Measurements from ENCODE around the gene RAB11FIP4.

The RAB11FIP4 gene

GRCh38 chr17:31580706-31581490 is 189.4 kb downstream of the RAB11FIP4 start:
- no peak for TF ChIP-seq EZH2 (IDR thresholded peaks at IDR 0.05)
- no peak for TF ChIP-seq POLR2AphosphoS5 (IDR thresholded peaks at IDR 0.05; ENCODE audit: borderline replicate concordance, low read depth, low read length)
- TF ChIP-seq FOXP2 (optimal IDR thresholded peaks at IDR 0.05; ENCODE audit: control extremely low read depth, extremely low read length, insufficient read depth), result no peak
- Histone ChIP-seq H3K36me3 (ENCODE audit: insufficient read depth, low read length) (no peaks in the 10 kb centered on the region), H3K9ac (ENCODE audit: insufficient read length) (no peak overlapping the region), H3K4me3 (no peak overlapping the region), H3K27ac (no peak overlapping the region), H3K9me3 (ENCODE audit: low read depth, low read length) (no peaks in the 10 kb centered on the region)
- no peak for DNase-seq (ENCODE audit: low read depth, low spot score)

- no peak for TF ChIP-seq EZH2 (IDR thresholded peaks at IDR 0.05)
- no peak for TF ChIP-seq POLR2AphosphoS5 (IDR thresholded peaks at IDR 0.05; ENCODE audit: borderline replicate concordance, low read depth, low read length)
- no peak for TF ChIP-seq FOXP2 (optimal IDR thresholded peaks at IDR 0.05; ENCODE audit: control extremely low read depth, extremely low read length, insufficient read depth)
- no peak for DNase-seq (ENCODE audit: low read depth, low spot score)
- Histone ChIP-seq H3K4me3 (no peak overlapping the region), H3K9ac (ENCODE audit: insufficient read length) (no peak overlapping the region), H3K36me3 (ENCODE audit: insufficient read depth, low read length) (no peaks in the 10 kb centered on the region), H3K27ac (no peak overlapping the region), H3K9me3 (ENCODE audit: low read depth, low read length) (no peaks in the 10 kb centered on the region)
These were observed 190.0 kb downstream of the RAB11FIP4 start for GRCh38 chr17:31581491-31581890.

GRCh38 chr17:31582151-31582907 is 190.9 kb downstream of the RAB11FIP4 start:
- no peak overlapping the region for H3K4me3 ChIP-seq
- H3K9ac ChIP-seq (ENCODE audit: insufficient read length), result no peak overlapping the region
- H3K9me3 ChIP-seq (ENCODE audit: low read depth, low read length), result no peaks in the 10 kb centered on the region
- no peak overlapping the region for H3K27ac ChIP-seq
- no peaks in the 10 kb centered on the region for H3K36me3 ChIP-seq (ENCODE audit: insufficient read depth, low read length)
- TF ChIP-seq POLR2AphosphoS5 (IDR thresholded peaks at IDR 0.05; ENCODE audit: borderline replicate concordance, low read depth, low read length), result no peak
- no peak for TF ChIP-seq FOXP2 (optimal IDR thresholded peaks at IDR 0.05; ENCODE audit: control extremely low read depth, extremely low read length, insufficient read depth)
- no peak for DNase-seq (ENCODE audit: low read depth, low spot score)

- Histone ChIP-seq H3K9ac (ENCODE audit: insufficient read length) (no peak overlapping the region), H3K36me3 (ENCODE audit: insufficient read depth, low read length) (no peaks in the 10 kb centered on the region)
These were observed 192.4 kb downstream of the RAB11FIP4 start for GRCh38 chr17:31583772-31584356.

GRCh38 chr17:31584438-31585279 is 193.2 kb downstream of the RAB11FIP4 start:
- no peak overlapping the region for H3K27ac ChIP-seq
- no peak overlapping the region for H3K4me3 ChIP-seq
- no peak for TF ChIP-seq EZH2 (IDR thresholded peaks at IDR 0.05)
- no peak for TF ChIP-seq FOXP2 (optimal IDR thresholded peaks at IDR 0.05; ENCODE audit: control extremely low read depth, extremely low read length, insufficient read depth)
- TF ChIP-seq POLR2AphosphoS5 (IDR thresholded peaks at IDR 0.05; ENCODE audit: borderline replicate concordance, low read depth, low read length), result no peak
- H3K9ac ChIP-seq (ENCODE audit: insufficient read length), result no peak overlapping the region
- no peaks in the 10 kb centered on the region for H3K9me3 ChIP-seq (ENCODE audit: low read depth, low read length)
- DNase-seq (ENCODE audit: low read depth, low spot score), result no peak
- H3K36me3 ChIP-seq (ENCODE audit: insufficient read depth, low read length), result no peaks in the 10 kb centered on the region

More at GRCh38 chr17:31583772-31584356, 192.4 kb downstream of the RAB11FIP4 start:
- no peaks in the 10 kb centered on the region for H3K9me3 ChIP-seq (ENCODE audit: low read depth, low read length)
- no peak overlapping the region for H3K4me3 ChIP-seq
- no peak overlapping the region for H3K27ac ChIP-seq
- no peak for TF ChIP-seq EZH2 (IDR thresholded peaks at IDR 0.05)
- no peak for TF ChIP-seq FOXP2 (optimal IDR thresholded peaks at IDR 0.05; ENCODE audit: control extremely low read depth, extremely low read length, insufficient read depth)
- no peak for TF ChIP-seq POLR2AphosphoS5 (IDR thresholded peaks at IDR 0.05; ENCODE audit: borderline replicate concordance, low read depth, low read length)
- DNase-seq (ENCODE audit: low read depth, low spot score), result no peak

- Histone ChIP-seq H3K4me3 (no peak overlapping the region), H3K36me3 (ENCODE audit: insufficient read depth, low read length) (no peaks in the 10 kb centered on the region), H3K27ac (no peak overlapping the region), H3K9me3 (ENCODE audit: low read depth, low read length) (no peaks in the 10 kb centered on the region), H3K9ac (ENCODE audit: insufficient read length) (no peak overlapping the region)
- no peak for DNase-seq (ENCODE audit: low read depth, low spot score)
- TF ChIP-seq POLR2AphosphoS5 (IDR thresholded peaks at IDR 0.05; ENCODE audit: borderline replicate concordance, low read depth, low read length) (no peak), FOXP2 (optimal IDR thresholded peaks at IDR 0.05; ENCODE audit: control extremely low read depth, extremely low read length, insufficient read depth) (no peak), EZH2 (IDR thresholded peaks at IDR 0.05) (no peak)
These were observed 193.8 kb downstream of the RAB11FIP4 start for GRCh38 chr17:31585280-31585630.

GRCh38 chr17:31586946-31587345 is 195.5 kb downstream of the RAB11FIP4 start:
- TF ChIP-seq EZH2 (IDR thresholded peaks at IDR 0.05) (no peak), POLR2AphosphoS5 (IDR thresholded peaks at IDR 0.05; ENCODE audit: borderline replicate concordance, low read depth, low read length) (no peak), FOXP2 (optimal IDR thresholded peaks at IDR 0.05; ENCODE audit: control extremely low read depth, extremely low read length, insufficient read depth) (no peak)
- no peak for DNase-seq (ENCODE audit: low read depth, low spot score)
- Histone ChIP-seq H3K4me3 (no peak overlapping the region), H3K36me3 (ENCODE audit: insufficient read depth, low read length) (no peaks in the 10 kb centered on the region), H3K27ac (no peak overlapping the region), H3K9me3 (ENCODE audit: low read depth, low read length) (no peaks in the 10 kb centered on the region), H3K9ac (ENCODE audit: insufficient read length) (no peak overlapping the region)

All from SK-N-MC (cell line).